RPMI8226 (cell line): Measurements from ENCODE around the gene CALML4.
"Not testable (repeated sequence)": the region's sequence is repeated elsewhere in the genome, so short reads cannot be mapped to it uniquely, and the experiment has no call there.

ENCODE experiments used
- DNase-seq: peaks from one replicate; pipeline ENCODE4 v3.0.0-alpha.2; 2015

The CALML4 gene

GRCh38 chr15:68224546-68225250 lies 19.6 kb upstream of the CALML4 start:
- DNase-seq: peak; percentile 38

- DNase-seq: no peak
These were observed 19.0 kb upstream of the CALML4 start for GRCh38 chr15:68224108-68224507.

GRCh38 chr15:68223171-68223570 lies 18.0 kb upstream of the CALML4 start:
- DNase-seq: no peak

- not testable (repeated sequence) for DNase-seq
These were observed 17.3 kb upstream of the CALML4 start for GRCh38 chr15:68222432-68222743.

GRCh38 chr15:68221530-68222431 lies 16.6 kb upstream of the CALML4 start:
- not testable (repeated sequence) for DNase-seq

GRCh38 chr15:68220967-68221366 lies 15.8 kb upstream of the CALML4 start:
- no peak for DNase-seq

GRCh38 chr15:68220489-68220888 lies 15.4 kb upstream of the CALML4 start:
- DNase-seq: no peak

- DNase-seq: no peak
These were observed 14.0 kb upstream of the CALML4 start for GRCh38 chr15:68218847-68219798.

- DNase-seq: no peak
These were observed 13.2 kb upstream of the CALML4 start for GRCh38 chr15:68218331-68218730.

- DNase-seq: no peak
These were observed 12.2 kb upstream of the CALML4 start for GRCh38 chr15:68217341-68217740.

- DNase-seq: no peak
These were observed 9.7 kb upstream of the CALML4 start for GRCh38 chr15:68214838-68215254.

- DNase-seq: no peak
These were observed 9.1 kb upstream of the CALML4 start for GRCh38 chr15:68213991-68214837.

GRCh38 chr15:68213491-68213845 lies 8.3 kb upstream of the CALML4 start:
- DNase-seq: not testable (repeated sequence)

GRCh38 chr15:68211656-68212320 lies 6.7 kb upstream of the CALML4 start:
- DNase-seq: no peak

- DNase-seq: peak; percentile 46
These were observed 5.9 kb upstream of the CALML4 start for GRCh38 chr15:68210821-68211655.

- no peak for DNase-seq
These were observed 5.3 kb upstream of the CALML4 start for GRCh38 chr15:68210409-68210756.

- DNase-seq: no peak
These were observed 4.7 kb upstream of the CALML4 start for GRCh38 chr15:68209735-68210408.

GRCh38 chr15:68209272-68209671 lies 4.1 kb upstream of the CALML4 start:
- no peak for DNase-seq

- DNase-seq: no peak
These were observed 3.6 kb upstream of the CALML4 start for GRCh38 chr15:68208636-68209240.

GRCh38 chr15:68208136-68208535 lies 3.0 kb upstream of the CALML4 start:
- DNase-seq: no peak
